CMK (cell line): Measurements from ENCODE around the gene NFIC.
A peak's percentile ranks its signal among the peaks of the same experiment; 100 is the strongest.
"Not testable (repeated sequence)": the region's sequence is repeated elsewhere in the genome, so short reads cannot be mapped to it uniquely, and the experiment has no call there.

Experiments used
- DNase-seq: peaks from one replicate; pipeline ENCODE4 v3.0.0-alpha.2; 2010; ENCODE audit warnings: low read depth

NFIC gene

DNA sequence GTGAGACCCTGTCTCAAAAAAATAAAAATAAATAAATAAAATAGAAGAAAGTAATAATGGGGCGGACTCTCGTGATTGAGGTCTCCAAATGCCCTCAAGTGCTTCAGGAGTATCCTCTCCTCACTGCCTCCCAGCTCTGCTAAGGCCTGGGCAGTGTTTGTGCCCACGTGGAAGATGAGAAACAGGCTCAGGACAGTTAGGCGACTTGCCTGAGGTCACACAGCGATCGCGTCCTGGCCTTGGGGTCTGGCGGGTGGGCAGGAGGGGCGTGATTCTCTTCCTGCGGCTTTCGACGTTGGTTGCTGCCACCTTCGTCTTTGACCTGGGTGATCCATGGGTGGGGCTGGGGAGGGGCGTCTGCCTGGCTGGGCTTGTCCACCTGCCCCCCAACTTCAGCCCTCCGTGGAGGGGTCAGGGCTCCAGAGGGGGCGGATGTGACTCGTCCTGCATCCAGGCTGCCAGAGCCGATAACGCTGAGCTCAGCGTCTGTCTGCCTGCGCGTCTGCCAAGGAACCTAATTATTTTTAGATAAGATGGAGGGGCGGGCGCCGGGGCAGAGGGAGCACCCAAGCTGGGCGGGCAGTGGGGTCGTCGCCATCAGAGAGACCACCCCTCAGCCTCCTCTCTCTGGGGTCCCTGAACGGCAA, 56.9 kb downstream of the NFIC start:
- no peak for DNase-seq

GRCh38 chr19:3426433-3426832, 60.0 kb downstream of the NFIC start:
- no peak for DNase-seq

DNA sequence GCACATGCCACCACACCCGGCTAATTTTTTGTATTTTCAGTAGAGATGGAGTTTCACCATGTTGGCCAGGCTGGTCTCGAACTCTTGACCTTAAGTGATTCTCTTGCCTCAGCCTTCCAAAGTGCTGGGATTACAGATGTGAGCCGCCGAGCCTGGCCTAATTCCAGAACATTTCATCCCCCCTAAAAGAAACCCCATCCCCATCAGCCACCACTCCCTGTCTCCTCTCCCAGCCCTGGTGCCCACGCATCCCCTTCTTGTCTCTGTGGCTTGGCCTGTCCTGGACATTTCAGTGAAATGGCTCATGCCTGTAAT, 63.9 kb downstream of the NFIC start:
- not testable (repeated sequence) for DNase-seq

- DNase-seq: no peak
Measured at GRCh38 chr19:3431760-3432397, 65.5 kb downstream of the NFIC start.

DNA sequence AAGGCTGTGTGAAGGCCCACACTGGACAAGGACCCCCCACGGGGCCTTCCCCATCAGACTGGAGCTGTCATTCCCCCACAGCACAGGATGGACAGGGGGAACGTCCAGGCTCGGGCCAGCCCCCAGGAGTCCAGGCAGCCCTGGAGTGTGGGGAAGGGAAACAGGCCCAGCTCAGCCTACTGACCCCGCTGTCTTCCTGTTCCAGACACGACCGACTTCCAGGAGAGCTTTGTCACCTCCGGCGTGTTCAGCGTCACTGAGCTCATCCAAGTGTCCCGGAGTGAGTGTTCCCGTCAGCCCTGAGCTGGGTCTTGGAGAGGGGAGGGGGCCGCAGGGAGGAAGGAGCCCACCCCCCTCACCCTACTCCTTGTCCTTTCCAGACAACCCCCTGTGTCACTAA, 66.9 kb downstream of the NFIC start:
- DNase-seq: no peak

GRCh38 chr19:3433805-3434540, 67.6 kb downstream of the NFIC start:
- no peak for DNase-seq

DNA sequence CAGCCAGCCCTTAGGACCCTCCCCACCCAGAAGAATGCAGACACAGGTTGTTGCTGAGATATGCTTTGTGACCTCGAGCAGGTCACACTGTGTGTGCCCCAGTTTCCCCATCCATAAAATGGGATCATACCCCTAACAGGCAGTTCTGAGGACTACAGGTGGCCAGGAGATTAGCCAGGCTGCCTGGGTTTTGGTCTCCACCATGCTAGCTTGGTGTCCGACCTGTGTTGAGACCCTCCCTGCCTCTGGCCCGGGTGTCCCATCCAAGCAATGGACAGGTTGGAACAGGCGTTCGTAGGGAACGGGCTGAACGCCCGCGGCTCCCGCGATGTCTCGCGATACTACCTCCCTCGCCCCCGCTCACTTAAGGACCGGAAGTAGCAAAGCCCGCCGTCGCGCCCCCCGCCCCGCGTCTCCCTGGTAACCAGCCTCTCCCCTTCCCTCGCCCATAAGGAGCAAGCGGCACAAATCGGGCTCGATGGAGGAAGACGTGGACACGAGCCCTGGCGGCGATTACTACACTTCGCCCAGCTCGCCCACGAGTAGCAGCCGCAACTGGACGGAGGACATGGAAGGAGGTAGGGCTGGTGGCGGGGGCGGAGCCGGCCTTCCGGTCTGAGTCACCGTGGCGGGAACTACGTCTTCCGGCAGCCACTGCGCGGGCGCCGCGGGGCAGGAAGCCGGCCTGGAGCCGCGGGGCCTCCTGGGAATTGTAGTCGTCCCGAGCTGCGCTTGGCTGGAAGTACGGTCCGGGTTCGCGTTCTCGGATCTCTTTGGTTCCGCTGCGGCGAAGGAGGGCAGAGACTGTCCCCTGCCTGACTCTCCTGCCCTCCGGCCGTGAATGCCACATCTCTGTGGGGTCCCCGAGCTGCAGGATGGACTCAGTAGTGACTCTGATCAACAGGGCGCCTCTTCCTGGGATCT, 68.5 kb downstream of the NFIC start:
- peak; percentile 82 for DNase-seq

DNA sequence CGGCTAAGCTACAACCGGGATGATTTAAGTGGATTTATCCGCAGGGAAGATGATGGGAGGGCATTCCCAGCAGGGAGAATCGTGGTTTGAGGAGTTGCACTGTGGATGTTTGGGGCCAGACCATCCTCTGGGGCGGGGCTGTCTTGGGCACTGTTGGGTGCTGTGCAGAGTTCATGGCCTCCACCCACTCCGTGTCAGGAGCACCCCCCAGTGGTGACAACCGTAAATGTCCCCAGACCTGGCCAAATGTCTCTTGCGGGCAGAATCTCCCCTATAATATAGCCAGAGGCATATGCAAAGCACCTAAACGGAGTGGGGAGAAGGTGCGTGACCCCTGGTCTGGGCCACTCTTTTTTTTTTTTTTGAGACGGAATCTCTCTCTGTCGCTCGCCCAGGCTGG, 73.7 kb downstream of the NFIC start:
- no peak for DNase-seq

GRCh38 chr19:3441089-3441985, 75.0 kb downstream of the NFIC start:
- DNase-seq: no peak

GRCh38 chr19:3441986-3442329, 75.6 kb downstream of the NFIC start:
- DNase-seq: no peak

DNA sequence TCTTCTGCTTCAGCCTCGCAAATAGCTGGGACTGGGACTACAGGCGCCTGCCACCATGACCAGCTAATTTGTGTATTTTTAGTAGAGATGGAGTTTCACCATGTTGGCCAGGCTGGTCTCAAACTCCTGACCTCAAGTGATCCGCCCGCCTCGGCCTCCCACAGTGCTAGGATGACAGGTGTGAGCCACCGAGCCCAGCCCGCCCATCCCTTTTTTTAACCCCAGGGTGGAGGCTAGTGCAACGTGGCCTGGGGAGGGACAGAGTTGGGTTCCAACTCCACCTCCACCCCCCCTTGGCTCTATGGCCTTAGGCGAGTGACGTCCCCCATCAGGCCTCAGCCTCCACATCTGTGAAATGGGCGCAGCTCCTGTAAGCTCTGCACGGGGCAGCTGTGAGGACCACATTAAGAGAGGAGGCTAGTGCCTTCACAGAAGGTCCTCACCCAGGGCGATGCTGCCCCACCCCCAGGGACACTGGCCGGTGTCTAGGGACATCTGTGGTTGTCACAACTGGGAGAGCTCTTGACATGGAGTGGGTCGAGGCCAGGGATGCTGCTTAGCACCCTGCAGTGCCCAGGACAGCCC, 76.2 kb downstream of the NFIC start:
- no peak for DNase-seq

GRCh38 chr19:3443840-3444694, 77.7 kb downstream of the NFIC start:
- no peak for DNase-seq

DNA sequence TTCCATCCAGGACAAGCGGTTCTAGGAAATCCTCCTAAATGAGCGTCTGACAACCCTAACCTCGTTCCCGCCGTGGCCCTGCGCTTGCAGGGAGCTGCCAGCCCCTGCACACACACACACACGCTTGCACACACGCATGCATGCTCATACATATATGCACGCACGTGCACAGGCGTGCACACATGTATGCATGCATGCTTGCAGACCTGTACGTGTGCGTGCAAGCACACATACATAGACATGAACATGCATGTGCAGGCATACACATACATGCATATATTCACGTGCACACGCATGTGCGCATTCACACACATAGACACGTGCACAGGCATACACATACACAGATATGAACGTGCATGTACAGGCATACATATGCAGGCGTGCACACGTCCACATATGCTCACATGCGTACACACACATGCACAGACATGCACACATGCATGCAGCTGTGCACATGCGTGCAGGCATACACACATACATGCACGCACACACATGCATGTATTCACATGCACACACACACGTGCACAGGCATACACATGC, 78.4 kb downstream of the NFIC start:
- no peak for DNase-seq

DNA sequence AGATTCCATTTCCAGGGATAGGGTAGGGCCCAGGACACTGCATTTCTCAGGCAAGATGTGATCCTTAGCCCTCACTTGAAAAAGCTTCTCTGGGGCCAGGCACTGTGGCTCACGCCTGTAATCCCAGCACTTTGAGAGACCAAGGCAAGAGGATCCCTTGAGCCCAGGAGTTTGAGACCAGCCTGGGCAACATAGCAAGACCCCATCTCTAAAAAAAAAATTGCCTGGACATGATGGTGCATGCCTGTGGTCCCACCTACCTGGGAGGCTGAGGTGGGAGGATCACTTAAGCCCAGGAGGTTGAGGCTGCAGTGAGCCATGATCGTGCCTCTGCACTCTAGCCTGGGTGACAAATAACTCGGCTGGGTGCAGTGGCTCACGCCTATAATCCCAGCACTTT, 80.3 kb downstream of the NFIC start:
- DNase-seq: not testable (repeated sequence)

DNA sequence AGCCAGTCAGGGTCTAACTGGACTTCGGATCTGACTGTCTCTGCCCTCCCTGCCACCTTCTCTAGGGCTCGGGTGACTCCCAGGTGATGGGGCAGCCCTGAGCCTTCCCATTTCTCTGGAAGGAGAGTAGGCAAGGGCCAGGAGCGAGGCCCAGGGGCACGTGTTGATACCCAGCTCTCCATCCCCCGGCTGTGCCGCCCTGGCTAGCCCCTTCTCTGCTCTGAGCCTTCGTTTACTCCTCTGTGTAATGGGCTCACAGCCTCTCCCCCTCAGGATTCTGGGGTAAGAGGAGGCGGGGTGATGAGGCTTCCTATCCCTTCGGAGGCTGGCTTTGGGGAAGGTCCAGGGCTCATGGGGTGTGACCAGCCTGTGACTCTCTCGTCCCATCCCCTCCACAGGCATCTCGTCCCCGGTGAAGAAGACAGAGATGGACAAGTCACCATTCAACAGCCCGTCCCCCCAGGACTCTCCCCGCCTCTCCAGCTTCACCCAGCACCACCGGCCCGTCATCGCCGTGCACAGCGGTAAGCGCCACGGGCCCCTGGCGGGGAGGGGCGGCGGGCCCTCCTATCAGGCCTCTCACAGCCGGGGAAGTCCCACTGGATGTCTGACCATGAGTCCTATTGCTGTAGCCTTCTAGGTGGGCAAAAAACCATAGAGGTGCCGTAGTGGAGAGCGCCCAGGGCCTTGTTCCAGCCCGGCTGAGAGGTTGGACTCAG, 82.4 kb downstream of the NFIC start:
- no peak for DNase-seq

GRCh38 chr19:3450796-3451411, 84.5 kb downstream of the NFIC start:
- DNase-seq: no peak

DNA sequence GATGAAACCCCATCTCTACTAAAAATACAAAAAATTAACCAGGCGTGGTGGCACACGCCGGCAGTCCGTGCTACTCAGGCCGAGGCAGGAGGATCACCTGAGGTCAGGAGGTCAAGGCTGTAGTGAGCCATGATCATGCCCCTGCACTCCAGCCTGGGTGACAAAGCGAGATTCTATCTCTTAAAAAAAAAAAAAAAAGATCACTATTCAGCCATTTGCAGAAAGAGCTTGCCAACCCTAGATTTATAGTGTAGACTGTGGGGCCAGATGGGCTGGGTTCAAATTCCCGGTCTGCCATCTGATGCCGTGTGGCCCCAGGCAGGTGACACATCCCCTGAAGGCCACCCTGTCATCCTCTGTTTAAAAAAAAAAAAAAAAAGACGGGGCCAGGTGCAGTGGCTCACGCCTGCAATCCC, 85.1 kb downstream of the NFIC start:
- DNase-seq: no peak

GRCh38 chr19:3452171-3452941, 86.0 kb downstream of the NFIC start:
- no peak for DNase-seq
